NCI-H1048 (cell line): ENCODE data around the gene ATP5MC2.
"Not testable (repeated sequence)": the region's sequence is repeated elsewhere in the genome, so short reads cannot be mapped to it uniquely, and the experiment has no call there.

Experiments
- DNase-seq: peaks from one replicate; lab custom pipeline; 2025; lab: John Stamatoyannopoulos, UW

The ATP5MC2 gene

DNA sequence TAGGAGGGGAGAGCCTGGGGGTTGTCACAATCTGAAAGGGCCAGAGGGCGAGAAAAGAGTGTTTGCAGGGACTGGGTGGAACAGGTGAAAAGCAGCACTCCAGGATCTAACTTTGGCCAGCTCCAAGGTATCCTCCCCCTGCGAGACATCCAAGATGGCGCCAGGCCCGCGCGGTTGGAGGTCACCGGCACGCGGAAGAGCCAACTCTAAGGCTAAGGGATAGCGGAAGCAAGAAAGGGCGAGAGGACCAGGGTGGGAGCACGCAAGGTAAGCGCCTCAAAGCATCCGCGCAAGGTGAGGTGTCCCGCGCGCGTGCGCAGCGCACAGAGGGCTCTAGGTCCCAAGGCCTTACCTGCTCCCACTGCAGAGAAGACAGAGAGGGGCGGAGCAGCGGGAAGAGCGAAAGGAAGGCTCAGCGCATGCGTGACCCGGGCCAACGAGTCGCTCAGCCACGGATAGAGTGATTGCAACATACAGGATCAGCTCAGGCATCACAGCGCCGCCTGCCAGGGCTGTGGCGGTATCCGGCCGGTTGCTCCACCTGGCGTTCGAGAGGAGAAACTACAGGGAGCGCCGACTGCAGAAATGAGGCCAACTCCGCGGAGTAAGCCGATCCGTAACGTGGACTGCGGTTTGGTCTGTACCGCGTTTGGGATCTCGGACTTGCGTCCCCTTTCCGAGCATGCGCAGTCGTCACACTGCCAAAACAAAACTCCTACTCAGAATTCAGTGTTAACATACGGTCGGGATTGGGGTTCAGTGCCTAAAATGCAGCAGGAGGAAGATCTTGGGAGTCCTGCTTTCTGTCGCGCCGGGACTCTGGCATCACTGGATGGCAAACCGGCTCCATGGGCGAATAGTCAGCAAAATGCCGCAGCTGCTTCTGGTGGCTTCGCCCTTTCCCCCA, at the start of gene ATP5MC2:
Gene ATP5MC2, minus strand, starts transcription at position 383 of the 907 bp plus-strand sequence. CDS start 3,469 bp downstream, outside the sequence.
- peak; percentile 95 for DNase-seq

DNA sequence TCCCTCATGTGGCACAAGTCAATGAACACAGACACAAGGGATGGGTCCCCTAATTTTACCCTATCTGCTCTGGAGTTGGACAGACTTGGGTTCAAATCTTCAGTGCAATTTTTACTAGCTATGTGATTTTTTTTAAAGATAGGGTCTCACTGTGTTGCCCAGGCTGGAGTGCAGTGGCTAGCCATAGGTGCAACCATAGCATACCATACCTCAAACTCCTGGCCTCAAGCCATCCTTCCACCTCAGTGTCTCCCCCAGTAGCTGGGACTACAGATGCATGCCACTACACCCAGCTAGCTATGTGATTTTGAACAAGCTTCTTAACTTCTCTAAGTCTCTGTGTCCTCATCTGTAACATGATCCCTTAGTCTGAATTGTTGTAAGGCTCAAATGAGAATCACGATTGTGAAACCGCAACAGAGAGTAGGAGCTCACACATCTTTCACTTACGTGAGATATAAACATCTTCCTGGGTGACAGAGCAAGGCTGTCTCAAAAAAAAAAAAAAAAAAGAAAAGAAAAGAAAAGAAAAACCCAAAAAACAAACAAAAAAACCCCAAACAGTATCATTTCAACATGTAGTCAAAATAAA, 46.7 kb upstream of the ATP5MC2 start:
- DNase-seq = no peak

DNA sequence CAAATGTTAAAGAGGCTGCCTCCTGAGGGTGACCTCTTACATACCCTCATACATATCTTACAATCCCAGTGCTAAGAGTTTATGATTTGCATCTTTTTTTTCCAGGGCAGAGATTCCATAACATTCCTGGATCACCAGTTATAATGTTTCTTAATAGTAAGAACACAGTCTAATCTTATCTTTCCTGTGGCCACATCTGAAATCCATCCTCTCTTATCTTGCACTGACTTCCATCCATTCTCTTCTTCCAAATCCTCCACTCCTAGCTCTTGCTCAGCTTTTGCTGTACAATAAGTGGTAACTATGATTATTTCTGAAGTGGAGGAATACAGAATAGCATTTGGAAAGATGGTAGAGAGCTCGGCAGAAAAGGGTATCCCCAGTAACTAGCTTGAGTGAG, 45.1 kb upstream of the ATP5MC2 start:
- no peak for DNase-seq

DNA sequence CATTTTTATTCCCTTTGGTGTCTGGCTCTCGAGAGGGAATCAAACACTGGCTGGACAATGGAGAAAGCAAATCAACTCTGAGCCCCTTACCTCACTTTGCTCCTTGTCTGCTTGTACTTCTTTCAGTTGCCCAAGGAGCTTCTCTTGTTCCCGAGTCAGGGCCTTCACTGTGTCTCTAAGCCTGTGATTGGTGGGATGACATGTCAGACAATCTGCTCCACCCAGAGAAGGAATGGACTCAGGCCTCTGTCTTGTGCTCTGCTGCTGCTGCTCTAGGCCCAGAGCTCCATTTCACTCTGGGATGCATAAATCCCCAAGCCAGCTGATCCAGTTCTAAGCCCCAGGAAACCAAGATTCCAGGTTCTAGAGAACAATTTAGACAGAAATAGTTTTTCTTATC, 43.8 kb upstream of the ATP5MC2 start:
- DNase-seq = no peak

DNA sequence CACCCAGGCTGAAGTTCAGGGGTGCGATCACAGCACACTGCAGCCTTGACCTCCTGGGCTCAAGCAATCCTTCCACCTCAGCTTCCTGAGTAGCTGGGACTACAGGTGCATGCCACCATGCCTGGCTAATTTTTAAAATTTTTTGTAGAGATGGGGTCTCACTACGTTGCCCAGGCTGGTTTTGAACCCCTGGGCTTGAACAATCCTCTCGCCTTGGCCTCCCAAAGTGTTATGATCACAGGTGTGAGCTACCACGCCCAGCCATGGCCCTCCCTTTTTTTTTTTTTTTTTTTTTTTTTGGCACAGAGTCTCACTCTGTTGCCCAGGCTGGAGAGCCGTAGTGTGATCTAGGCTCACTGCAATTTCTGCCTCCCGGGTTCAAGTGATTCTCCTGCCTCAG, 42.7 kb upstream of the ATP5MC2 start:
- not testable (repeated sequence) for DNase-seq

DNA sequence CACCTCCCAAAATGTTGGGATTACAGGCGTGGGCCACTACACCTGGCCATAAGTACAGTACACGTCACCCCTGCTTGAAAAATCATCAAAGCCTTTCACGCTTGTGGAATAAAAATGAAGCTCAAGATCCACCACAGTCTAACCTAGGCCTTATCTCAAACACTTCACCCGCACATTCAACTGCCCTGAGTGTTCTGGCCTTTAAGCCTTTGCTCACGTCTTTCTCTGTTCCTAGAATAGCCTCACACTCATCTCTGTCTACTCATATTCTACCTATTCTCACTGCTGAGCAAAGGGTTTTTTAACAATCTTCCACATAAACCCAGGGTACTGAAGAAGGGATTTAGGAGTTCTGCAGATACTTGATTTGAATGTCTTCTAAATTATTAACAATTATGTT, 41.4 kb upstream of the ATP5MC2 start:
- DNase-seq = no peak

DNA sequence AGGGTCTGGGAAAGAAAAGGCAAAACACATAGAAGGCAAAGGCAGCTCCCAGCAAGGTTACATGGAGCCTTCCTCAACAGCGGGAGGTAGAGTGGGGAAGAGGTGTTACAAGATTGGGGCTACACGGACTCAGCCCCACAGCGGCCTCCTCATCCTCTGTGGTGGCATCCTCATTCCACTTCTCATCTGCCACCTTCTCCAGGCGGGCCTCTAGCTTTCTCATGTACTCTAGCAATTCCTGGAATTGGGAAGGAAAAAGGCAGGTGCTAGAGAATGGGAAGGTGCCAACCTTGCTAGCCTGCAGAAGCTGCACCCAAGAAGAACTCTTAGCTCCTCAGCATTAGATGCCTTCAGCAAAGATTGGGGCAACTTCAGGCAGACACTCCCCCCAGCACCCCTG, 38.1 kb upstream of the ATP5MC2 start:
- no peak for DNase-seq

DNA sequence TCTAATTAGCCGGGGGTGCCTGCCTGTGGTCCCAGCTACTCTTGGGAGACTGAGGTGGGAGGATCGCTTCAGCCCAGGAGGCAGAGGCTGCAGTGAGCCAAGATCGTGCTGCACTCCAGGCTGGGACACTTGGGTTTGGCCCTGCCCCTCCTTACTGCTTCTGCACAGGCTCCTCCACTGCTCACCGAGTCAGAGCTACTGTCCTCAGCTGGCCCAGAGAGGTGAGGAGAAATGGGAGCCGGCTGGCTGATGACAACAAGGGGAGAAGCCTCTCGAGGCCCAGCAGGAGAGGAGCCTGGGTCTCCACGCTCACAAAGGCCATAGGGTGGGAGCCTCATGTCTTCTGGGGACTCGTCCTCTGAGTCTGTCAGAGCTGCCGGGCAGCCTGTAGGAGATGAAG, 37.6 kb upstream of the ATP5MC2 start:
- no peak for DNase-seq

DNA sequence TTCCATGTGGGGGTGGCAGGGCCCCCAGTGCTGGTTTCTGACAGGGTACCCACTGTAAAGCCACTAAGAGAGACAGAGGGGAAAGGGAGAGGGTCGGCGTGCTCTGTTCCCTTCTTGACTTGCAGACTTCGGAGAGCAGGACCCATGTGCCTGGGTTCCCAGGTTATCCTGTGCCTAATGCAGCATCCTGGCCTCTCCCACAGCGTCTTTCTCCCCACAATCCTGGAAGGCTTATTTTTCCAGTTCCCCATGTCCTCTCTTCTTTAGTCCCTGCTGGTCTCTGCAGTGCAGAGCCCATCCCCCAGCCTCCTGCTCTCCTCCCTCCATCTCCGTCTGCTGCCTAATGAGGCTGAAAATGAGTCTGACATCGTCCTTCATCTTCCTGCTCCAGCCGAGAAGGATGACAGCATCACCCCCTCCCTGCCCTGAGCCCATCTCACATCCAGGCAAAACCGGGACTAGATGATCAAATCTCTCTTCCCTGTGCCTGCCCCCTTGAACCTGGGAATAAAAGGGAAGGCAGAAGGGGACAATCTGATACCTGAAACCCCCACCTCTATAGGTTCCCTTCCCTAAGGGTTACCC, 36.3 kb upstream of the ATP5MC2 start:
- no peak for DNase-seq

DNA sequence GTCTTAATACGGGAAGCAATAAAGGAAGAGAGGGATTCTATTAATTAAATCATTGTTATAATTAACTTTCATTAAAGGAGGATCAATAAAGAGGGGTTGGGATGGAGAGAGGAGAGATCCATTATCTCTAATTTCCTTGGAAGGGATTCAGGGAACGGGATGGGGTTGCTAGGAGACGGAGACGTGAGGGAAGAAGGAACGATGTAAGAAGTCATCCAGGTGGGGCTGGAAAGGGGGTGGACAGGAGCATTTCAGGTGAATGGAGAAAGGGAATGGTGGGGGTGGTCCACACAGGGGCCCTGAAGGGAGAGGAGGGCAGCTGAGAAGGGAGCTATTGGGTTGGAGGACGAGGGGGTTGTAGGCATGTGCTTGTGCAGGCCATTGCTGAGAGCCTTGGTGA, 34.2 kb upstream of the ATP5MC2 start:
- DNase-seq = no peak

DNA sequence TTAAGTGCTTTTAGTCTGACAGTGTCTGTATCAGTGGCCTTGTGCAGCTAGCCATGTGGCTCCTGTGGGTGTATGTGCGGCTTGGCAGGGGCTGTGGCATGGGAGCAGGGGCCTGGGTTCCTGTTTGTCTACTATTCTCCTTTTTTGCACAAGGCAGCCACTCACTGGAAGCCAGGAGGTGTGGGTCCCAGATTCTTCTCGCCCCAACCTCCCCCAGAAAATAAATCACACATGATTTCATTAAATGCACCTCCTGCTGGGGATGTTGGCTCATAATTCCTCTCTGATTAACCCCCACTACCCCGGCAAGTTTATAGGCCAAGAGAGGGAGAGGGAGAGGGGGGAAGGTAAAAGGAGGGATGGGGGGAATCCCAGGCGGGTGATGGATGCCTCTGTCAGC, 33.8 kb upstream of the ATP5MC2 start:
- no peak for DNase-seq

DNA sequence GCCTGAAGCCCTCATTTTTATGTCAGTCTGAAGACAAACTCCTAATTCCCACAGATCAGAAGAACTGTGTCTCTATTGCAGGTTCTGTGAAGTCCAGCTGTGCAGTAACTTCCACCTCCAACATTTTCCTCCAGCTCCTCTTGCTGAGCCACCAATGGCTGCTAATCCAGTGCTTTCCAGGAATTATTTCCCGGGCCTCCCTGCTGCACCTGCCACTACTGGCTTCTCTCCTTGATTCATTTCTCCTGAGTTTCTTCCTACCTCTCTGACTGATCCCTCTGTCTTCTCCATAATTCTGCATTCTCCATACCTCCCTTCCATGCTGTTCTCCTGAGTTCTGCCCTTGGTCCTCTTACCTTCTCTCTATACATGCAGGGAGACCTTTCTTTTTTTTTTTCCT, 30.2 kb upstream of the ATP5MC2 start:
- no peak for DNase-seq

DNA sequence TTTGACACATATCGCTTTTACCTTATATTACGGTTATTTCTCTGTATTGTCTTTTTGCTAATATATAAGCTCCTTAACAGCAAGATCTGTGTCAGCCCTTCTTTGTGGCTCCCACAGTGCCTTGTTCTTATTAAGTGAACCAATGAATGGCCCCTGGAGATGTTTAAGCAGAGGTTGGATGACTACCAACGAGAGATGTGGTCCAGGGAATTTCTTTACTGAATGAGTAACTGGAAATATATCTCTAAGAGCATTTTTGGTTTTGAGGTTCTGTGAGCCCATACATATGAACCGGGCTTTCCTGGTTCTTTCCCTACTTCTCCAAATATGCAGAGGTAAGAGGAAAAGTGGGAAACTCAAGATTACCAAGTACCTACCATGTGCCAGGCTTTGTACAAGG, 27.9 kb upstream of the ATP5MC2 start:
- no peak for DNase-seq

DNA sequence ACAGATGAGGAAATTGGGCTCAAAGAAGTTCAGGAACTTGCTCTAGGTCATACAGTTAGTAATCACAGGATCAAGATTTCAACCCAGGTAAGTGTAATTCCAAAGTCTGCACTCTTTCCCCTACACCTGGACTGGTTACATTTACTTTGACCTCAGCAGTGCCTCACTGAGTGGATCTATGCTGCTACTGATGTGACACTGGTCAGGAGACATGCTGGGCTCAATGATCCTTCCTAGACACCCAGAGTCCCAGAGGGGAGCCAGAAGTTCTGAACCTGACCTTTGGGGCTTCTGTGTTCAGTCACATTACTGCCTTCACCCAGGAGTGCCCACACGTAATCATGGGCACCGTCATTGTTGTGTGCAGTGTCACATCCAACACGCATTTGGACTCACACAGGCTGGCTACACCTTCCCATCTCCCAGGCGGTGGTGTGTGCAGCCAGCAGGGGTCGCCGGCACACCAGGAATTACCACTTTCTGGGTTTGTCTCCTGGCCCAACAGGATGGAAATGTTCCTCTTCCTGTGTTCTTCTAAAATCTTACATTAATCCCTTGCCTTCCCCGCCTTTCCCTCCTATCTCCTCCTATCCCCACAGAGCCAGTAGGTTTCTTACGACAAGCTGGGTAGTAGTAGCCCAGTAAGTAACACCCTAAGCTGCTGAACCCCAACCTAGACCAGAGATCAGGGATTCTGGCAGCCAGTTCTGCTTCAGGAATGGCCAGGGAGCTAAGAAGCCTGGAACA, 25.8 kb upstream of the ATP5MC2 start:
- peak; percentile 12 for DNase-seq

DNA sequence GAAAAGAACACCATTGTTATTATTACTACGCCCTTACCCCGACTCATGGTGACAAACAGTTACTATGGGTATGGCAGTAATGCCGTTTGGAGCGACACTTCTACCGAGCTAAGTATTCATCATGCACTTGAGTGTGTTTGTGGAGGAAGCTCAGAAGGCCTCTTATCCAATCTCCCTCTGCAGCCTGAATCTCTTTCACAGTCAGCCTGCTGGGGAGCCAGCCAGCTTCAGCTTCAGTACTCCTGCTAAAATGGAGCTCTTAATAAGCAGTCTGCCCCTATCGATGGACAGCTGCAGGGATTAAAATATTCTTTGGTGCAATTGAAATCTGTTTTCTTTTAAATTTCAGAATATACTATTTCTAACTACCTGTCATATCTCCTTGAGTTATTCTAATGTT, 24.7 kb upstream of the ATP5MC2 start:
- DNase-seq = no peak

DNA sequence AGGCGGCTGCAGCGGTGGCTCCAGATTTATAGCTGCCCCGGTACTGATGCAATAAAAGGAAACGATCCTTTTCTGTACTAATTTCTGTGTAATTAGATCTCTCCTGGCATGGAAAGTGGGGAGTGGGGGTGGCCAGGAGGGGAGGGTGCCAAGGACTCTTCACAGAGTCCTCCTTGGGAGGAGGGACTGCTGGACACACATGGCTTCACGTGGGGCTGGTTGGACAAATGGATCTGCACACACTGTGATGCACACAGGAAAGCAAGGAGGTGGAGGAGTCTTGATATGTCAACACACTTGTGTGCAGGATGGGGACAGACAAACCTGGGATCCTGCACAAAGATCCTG, 23.8 kb upstream of the ATP5MC2 start:
- no peak for DNase-seq

DNA sequence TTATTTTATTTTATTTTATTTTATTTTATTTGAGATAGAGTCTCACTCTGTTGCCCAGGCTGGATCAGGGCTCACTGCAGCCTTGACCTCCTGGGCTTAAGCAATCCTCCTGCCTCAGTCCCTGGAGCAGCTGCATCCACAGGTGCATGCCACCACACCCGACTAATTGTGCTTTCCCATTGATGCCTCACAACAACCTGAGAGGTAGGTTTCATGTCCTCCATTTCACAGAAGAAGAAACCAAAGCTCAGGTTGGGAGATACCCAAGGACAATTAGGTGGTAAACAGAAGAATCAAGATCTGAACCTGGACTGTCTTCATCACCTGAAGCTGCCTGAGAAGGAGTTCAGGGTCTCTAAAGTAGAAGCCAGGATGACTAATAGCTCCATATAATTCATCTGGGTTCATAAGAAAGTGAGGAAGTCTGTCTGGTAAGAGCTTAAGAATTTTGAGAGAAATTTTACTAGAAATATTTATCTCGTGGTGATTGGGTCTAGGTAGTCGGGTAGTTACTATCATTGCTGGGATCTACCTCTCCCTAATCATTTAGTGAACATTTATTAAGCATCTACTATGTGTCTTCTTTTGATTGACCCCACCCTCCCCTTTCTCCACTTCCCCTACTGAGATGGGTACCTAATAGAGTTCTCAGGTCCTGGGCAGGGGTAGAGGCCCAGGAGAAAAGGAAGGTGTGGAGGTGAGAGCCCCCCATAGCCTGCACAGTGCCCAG, 23.2 kb upstream of the ATP5MC2 start:
- no peak for DNase-seq

DNA sequence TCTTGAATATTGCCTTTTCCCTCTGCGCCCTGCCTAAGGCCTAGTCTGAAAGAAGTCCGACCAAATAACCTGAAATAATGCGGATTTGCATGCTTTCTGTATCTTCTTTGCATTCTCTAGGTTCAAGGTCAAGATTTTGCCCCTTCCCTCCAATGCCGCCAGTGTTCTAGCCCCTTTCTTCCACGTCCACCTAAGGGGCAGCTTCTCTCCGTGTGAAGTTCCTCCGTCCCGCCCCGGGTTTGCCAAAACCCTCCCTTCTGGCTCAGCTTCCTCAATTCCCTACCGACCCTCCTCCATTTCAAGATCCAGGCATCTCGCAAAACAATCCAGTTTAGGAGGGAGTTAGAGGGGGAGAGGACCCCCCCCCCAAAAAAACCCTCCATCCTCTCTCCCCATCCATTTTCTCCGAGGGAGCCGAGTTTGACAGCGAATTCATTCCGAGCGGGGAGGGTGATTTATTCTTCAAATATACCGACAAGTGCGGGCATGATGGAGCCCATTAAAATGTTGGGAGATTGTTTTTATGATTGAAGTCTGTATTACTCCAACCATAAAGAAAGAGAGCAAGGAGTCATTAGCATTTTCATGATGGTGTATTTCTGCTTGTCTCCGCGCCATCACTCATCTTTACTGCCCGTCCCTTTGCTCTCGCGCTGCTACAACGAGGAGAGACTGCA, 20.9 kb upstream of the ATP5MC2 start:
- DNase-seq = no peak

DNA sequence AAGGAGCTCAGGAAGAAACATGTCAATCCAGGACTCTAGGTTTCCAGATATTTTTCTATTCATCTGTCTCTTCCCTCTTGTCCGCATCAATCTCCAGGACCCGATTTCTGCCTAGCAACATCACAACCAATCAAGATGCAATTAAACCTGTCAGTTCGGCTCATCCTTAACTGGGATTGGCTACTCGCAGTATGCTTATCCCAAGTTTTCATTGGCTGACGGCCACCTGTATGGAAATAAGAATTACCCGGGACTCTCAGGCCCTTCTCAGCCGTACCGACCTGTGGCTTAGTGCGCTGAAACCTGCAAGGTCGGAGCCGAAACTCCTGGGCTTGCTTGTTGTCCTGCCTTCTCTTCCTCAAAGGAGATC, 20.4 kb upstream of the ATP5MC2 start:
- peak; percentile 83 for DNase-seq

DNA sequence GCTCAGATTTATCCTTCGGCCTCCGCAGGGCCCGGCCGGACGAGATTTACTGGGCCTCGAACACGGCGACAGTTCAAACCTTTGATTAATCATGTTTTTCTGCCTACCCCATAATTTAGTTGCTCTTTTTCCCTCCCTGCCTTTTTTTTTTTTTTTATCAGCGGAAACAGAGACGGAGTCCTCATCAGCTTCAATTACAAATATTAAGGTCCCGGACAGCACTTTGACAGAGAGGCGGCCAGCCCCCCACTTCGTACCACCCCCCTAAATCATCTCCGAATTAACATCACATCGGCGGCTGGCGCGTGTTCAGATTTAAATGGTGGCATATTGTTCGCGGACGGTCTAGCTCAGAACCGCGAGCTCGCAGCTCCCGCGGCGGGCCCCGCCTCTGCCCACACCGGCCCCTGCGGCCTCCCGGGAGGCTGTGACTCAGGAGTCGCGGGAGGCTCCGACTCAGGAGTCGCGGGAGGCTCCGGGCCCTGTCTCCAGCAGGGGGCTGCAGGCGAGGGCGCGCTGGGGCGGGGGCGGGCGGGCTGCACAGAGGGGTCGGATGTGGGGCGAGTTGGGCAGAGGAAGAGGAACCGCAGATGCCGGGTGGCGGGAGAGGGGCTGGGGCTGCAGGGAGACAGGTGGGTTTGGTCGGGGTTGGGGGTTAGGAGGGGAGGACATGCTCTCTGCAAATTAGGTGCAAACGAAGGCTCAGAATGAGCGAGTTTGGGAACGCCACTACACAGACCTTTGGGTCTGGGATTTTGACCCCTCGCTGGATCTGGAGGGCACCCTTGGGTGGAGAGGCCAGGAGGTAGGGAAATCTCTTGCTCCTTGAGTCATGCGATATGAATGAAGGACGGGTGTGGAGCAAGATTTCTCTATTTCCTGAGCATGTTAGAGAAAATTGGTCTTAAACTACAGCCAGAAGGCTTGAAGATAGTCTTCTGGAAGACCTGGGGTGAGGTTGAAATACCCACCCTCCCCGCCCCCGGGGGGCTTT, 19.6 kb upstream of the ATP5MC2 start:
- DNase-seq = no peak
